Umbilical cord (tissue), 2 donors: ENCODE results near the gene SUCLG1. TPM values are rescaled to one million over a fixed set of nuclear protein-coding genes. Genes with fewer than 3 reads are reported as not detected.

Source experiments
- DNase-seq: peaks from one replicate; pipeline ENCODE4 v3.0.0-alpha.2; 2015; ENCODE audit warnings: low spot score
- total RNA-seq: library from RNA; depleted of rRNA; stranded (reverse); fragments of >200 nt; gene quantifications from one replicate; pipeline ENCODE4 v1.2.3, GENCODE V29; 2014; ENCODE audit warnings: low replicate concordance; ENCODE audit not compliant: insufficient read depth

SUCLG1 gene
- 63.8 TPM for total RNA-seq

GRCh38 chr2:84459018-84459943, at the start of gene SUCLG1:
SUCLG1 (minus strand) TSS chr2:84459280; CDS start chr2:84459269, 11 bp downstream.
- DNase-seq: peak; percentile 95

GRCh38 chr2:84498150-84498799, 39.2 kb upstream of the SUCLG1 start:
- DNase-seq: no peak

- DNase-seq: no peak
Observed at GRCh38 chr2:84497285-84497684, 38.2 kb upstream of the SUCLG1 start.

GRCh38 chr2:84496386-84496785, 37.3 kb upstream of the SUCLG1 start:
- no peak for DNase-seq

- peak; percentile 73 for DNase-seq
Observed at GRCh38 chr2:84495539-84496146, 36.6 kb upstream of the SUCLG1 start.

- no peak for DNase-seq
Observed at GRCh38 chr2:84494070-84494469, 35.0 kb upstream of the SUCLG1 start.

- DNase-seq: peak; percentile 63
Observed at GRCh38 chr2:84493514-84493913, 34.4 kb upstream of the SUCLG1 start.

- DNase-seq: no peak
Observed at GRCh38 chr2:84492571-84492970, 33.5 kb upstream of the SUCLG1 start.

- no peak for DNase-seq
Observed at GRCh38 chr2:84491741-84492140, 32.7 kb upstream of the SUCLG1 start.

- DNase-seq: no peak
Observed at GRCh38 chr2:84491256-84491655, 32.2 kb upstream of the SUCLG1 start.

GRCh38 chr2:84487298-84487996, 28.4 kb upstream of the SUCLG1 start:
- DNase-seq: no peak

- peak; percentile 22 for DNase-seq
Observed at GRCh38 chr2:84486441-84487115, 27.5 kb upstream of the SUCLG1 start.

- no peak for DNase-seq
Observed at GRCh38 chr2:84483320-84483719, 24.2 kb upstream of the SUCLG1 start.

GRCh38 chr2:84482603-84483002, 23.5 kb upstream of the SUCLG1 start:
- DNase-seq: no peak

GRCh38 chr2:84481702-84482101, 22.6 kb upstream of the SUCLG1 start:
- no peak for DNase-seq

GRCh38 chr2:84478867-84479266, 19.8 kb upstream of the SUCLG1 start:
- DNase-seq: no peak

- peak; percentile 44 for DNase-seq
Observed at GRCh38 chr2:84477886-84478285, 18.8 kb upstream of the SUCLG1 start.

GRCh38 chr2:84474176-84474575, 15.1 kb upstream of the SUCLG1 start:
- no peak for DNase-seq

- no peak for DNase-seq
Observed at GRCh38 chr2:84472856-84473565, 13.9 kb upstream of the SUCLG1 start.

- peak; percentile 94 for DNase-seq
Observed at GRCh38 chr2:84472423-84472822, 13.3 kb upstream of the SUCLG1 start.
